SK-N-SH treated with all-trans-retinoic acid at 6 μM for 48 hours (cell line): ENCODE measurements around the gene TNNC2.

Experiments
- ATAC-seq: fragments of 200-7000 bp; cut with Tn5 transposase; 3 replicates; pipeline ENCODE4 v1.9.1; 2020; ENCODE audit warnings: mild to moderate bottlenecking, moderate library complexity
- BACH2 ChIP-seq: fragments of 250-450 bp; sonication (Bioruptor Pico); IDR thresholded peaks from 2 replicates; pipeline ENCODE4 v1.9.0; 2021; ENCODE audit warnings: mild to moderate bottlenecking, borderline replicate concordance
- ESRRG ChIP-seq: fragments of 250-450 bp; sonication (Bioruptor Pico); IDR thresholded peaks from 2 replicates; pipeline ENCODE4 v1.6.1; 2021; ENCODE audit warnings: mild to moderate bottlenecking
- GLIS3 ChIP-seq: fragments of 250-450 bp; sonication (Bioruptor Pico); IDR thresholded peaks from 2 replicates; pipeline ENCODE4 v1.5.0; 2020; ENCODE audit warnings: mild to moderate bottlenecking, moderate library complexity
- OSR1 ChIP-seq: fragments of 250-450 bp; sonication (Bioruptor Pico); IDR thresholded peaks from 2 replicates; pipeline ENCODE4 v1.8.0; 2022; ENCODE audit warnings: moderate library complexity, mild to moderate bottlenecking, inconsistent platforms
- RARB ChIP-seq: fragments of 250-450 bp; sonication (Bioruptor Pico); IDR thresholded peaks from 2 replicates; pipeline ENCODE4 v1.8.0; 2021; ENCODE audit warnings: mild to moderate bottlenecking, moderate library complexity
- TCF4 ChIP-seq: fragments of 250-450 bp; sonication (Bioruptor Pico); IDR thresholded peaks from 2 replicates; pipeline ENCODE4 v1.8.0; 2021; ENCODE audit warnings: mild to moderate bottlenecking, moderate library complexity, borderline replicate concordance
- TOX ChIP-seq: fragments of 250-450 bp; sonication (Bioruptor Pico); IDR thresholded peaks from 2 replicates; pipeline ENCODE4 v1.8.0; 2021; ENCODE audit warnings: mild to moderate bottlenecking, moderate library complexity, borderline replicate concordance
- ZC3H10 ChIP-seq: fragments of 250-450 bp; sonication (Bioruptor Pico); IDR thresholded peaks from 2 replicates; pipeline ENCODE4 v1.5.1; 2021; ENCODE audit warnings: mild to moderate bottlenecking, moderate library complexity
- ZNF8 ChIP-seq: fragments of 450-650 bp; formaldehyde crosslinking; IDR thresholded peaks from 2 replicates; pipeline ENCODE4 v1.5.0; 2020; ENCODE audit warnings: mild to moderate bottlenecking, moderate library complexity
- TF ChIP-seq, protein P1 (sequence below): fragments of 250-450 bp; sonication (Bioruptor Pico); IDR thresholded peaks from 2 replicates; pipeline ENCODE4 v1.5.0; 2020; ENCODE audit warnings: mild to moderate bottlenecking, moderate library complexity
- TF ChIP-seq, protein P2 (sequence below): fragments of 250-450 bp; sonication (Bioruptor Pico); IDR thresholded peaks from 2 replicates; pipeline ENCODE4 v1.8.0; 2021; ENCODE audit warnings: low read depth, mild to moderate bottlenecking, moderate library complexity, borderline replicate concordance
- TF ChIP-seq, protein P3 (sequence below): fragments of 250-450 bp; sonication (Bioruptor Pico); IDR thresholded peaks from 2 replicates; pipeline ENCODE4 v1.8.0; 2020; ENCODE audit warnings: mild to moderate bottlenecking, moderate library complexity, borderline replicate concordance
- TF ChIP-seq, protein P4 (sequence below): fragments of 250-450 bp; sonication (Bioruptor Pico); IDR thresholded peaks from 2 replicates; pipeline ENCODE4 v1.5.1; 2020; ENCODE audit warnings: low read depth, mild to moderate bottlenecking, moderate library complexity

Gene TNNC2

DNA sequence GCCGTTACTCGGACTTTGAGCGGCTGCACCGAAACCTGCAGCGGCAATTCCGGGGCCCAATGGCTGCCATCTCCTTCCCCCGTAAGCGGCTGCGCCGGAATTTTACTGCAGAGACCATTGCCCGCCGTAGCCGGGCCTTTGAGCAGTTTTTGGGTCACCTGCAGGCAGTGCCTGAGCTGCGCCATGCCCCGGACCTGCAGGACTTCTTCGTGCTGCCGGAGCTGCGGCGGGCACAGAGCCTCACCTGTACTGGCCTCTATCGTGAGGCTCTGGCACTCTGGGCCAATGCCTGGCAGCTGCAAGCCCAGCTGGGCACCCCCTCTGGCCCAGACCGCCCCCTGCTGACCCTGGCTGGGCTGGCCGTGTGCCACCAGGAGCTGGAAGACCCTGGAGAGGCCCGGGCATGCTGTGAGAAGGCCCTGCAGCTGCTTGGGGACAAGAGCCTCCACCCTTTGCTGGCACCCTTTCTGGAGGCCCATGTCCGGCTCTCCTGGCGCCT, 13.6 kb upstream of the TNNC2 start:
- no peak for ATAC-seq
- TF ChIP-seq TCF4 (CRISPR knock-in tag) (no peak), GLIS3 (CRISPR knock-in tag) (no peak), BACH2 (no peak)

DNA sequence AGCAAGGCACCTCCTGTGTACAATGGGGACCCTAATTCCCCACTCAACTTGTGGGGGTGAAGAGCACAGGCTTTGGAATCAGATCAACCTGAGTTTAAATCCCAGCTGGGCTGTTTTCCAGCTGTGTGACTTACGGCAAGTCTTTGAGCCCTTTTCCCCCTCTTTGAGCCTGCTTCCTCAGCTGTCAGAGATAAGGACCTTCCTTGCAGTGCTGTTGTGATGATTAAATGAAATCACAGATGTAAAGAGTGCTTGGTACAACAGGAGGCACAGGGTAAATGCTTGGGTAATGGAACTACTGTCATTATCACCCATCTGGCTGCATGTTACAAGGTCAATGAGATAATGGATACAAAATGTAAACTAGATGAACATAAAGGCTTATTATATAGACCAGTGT, 9.7 kb upstream of the TNNC2 start:
- no peak for ATAC-seq

DNA sequence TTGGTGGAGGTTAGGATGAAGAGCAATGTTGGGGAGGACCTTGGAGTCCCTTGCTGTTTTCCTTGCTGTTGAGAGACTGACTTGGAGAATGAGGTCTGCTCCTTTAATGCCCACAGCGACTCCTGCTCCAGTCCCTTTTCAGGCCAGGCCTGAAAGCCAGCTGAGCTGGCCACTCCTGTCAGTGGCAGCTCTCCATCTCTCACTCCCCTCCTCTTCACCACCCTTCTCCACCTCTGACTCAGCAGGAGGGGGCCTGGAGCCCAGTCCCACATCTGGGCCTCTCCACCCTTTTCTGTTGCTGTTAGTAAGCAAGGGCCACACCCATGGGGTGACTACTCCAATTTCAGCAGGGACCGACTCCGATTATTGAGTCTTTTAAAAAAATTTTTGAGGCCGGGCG, 8.7 kb upstream of the TNNC2 start:
- no peak for ATAC-seq
- TF ChIP-seq ZNF8 (CRISPR knock-in tag) (no peak), RARB (CRISPR knock-in tag) (no peak), ESRRG (CRISPR knock-in tag) (no peak)
- TF ChIP-seq, protein P1, sequence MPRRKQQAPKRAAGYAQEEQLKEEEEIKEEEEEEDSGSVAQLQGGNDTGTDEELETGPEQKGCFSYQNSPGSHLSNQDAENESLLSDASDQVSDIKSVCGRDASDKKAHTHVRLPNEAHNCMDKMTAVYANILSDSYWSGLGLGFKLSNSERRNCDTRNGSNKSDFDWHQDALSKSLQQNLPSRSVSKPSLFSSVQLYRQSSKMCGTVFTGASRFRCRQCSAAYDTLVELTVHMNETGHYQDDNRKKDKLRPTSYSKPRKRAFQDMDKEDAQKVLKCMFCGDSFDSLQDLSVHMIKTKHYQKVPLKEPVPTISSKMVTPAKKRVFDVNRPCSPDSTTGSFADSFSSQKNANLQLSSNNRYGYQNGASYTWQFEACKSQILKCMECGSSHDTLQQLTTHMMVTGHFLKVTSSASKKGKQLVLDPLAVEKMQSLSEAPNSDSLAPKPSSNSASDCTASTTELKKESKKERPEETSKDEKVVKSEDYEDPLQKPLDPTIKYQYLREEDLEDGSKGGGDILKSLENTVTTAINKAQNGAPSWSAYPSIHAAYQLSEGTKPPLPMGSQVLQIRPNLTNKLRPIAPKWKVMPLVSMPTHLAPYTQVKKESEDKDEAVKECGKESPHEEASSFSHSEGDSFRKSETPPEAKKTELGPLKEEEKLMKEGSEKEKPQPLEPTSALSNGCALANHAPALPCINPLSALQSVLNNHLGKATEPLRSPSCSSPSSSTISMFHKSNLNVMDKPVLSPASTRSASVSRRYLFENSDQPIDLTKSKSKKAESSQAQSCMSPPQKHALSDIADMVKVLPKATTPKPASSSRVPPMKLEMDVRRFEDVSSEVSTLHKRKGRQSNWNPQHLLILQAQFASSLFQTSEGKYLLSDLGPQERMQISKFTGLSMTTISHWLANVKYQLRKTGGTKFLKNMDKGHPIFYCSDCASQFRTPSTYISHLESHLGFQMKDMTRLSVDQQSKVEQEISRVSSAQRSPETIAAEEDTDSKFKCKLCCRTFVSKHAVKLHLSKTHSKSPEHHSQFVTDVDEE (CRISPR knock-in tag) = no peak
- TF ChIP-seq, protein P2, sequence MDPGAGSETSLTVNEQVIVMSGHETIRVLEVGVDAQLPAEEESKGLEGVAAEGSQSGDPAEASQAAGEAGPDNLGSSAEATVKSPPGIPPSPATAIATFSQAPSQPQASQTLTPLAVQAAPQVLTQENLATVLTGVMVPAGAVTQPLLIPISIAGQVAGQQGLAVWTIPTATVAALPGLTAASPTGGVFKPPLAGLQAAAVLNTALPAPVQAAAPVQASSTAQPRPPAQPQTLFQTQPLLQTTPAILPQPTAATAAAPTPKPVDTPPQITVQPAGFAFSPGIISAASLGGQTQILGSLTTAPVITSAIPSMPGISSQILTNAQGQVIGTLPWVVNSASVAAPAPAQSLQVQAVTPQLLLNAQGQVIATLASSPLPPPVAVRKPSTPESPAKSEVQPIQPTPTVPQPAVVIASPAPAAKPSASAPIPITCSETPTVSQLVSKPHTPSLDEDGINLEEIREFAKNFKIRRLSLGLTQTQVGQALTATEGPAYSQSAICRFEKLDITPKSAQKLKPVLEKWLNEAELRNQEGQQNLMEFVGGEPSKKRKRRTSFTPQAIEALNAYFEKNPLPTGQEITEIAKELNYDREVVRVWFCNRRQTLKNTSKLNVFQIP (CRISPR knock-in tag) = no peak
- TF ChIP-seq, all 23 proteins: peak for 0

More for the DNA sequence above, 9.7 kb upstream of the TNNC2 start:
- peak; percentile 62; the same call in 1 of the 2 replicates for TF ChIP-seq TCF4 (CRISPR knock-in tag)
- TF ChIP-seq, protein P3, sequence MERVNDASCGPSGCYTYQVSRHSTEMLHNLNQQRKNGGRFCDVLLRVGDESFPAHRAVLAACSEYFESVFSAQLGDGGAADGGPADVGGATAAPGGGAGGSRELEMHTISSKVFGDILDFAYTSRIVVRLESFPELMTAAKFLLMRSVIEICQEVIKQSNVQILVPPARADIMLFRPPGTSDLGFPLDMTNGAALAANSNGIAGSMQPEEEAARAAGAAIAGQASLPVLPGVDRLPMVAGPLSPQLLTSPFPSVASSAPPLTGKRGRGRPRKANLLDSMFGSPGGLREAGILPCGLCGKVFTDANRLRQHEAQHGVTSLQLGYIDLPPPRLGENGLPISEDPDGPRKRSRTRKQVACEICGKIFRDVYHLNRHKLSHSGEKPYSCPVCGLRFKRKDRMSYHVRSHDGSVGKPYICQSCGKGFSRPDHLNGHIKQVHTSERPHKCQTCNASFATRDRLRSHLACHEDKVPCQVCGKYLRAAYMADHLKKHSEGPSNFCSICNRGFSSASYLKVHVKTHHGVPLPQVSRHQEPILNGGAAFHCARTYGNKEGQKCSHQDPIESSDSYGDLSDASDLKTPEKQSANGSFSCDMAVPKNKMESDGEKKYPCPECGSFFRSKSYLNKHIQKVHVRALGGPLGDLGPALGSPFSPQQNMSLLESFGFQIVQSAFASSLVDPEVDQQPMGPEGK (CRISPR knock-in tag) = no peak

DNA sequence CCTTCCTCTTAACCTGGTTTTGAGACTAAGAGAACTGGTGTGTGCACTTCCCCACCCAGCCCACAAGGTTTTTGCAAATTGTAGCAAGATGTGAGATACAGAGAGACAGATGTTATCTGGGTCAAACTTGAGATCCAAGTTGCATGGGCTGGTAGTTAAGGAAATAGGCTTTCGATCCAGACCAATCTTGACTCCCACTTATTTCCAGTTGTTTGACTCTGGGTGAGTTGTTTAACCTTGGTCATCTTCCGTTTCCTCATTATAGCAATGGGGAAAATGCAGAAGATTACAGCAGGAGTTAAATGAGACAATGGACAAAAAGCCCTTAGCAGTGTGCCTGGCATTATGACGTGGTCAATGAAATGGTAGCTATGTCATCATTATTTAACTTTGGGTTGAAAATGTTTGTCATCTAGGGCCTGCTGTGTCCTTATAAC, 8.2 kb upstream of the TNNC2 start:
- ATAC-seq = no peak
- TF ChIP-seq, protein P4, sequence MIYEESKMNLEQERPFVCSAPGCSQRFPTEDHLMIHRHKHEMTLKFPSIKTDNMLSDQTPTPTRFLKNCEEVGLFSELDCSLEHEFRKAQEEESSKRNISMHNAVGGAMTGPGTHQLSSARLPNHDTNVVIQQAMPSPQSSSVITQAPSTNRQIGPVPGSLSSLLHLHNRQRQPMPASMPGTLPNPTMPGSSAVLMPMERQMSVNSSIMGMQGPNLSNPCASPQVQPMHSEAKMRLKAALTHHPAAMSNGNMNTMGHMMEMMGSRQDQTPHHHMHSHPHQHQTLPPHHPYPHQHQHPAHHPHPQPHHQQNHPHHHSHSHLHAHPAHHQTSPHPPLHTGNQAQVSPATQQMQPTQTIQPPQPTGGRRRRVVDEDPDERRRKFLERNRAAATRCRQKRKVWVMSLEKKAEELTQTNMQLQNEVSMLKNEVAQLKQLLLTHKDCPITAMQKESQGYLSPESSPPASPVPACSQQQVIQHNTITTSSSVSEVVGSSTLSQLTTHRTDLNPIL (CRISPR knock-in tag) = no peak
- TF ChIP-seq ESRRG (CRISPR knock-in tag) (no peak), RARB (CRISPR knock-in tag) (no peak), TOX (CRISPR knock-in tag) (no peak), OSR1 (CRISPR knock-in tag) (no peak), TCF4 (CRISPR knock-in tag) (no peak), ZC3H10 (no peak)
- TF ChIP-seq, protein P2 (CRISPR knock-in tag) = no peak
- TF ChIP-seq, protein P1 (CRISPR knock-in tag) = no peak
